PFSK-1 (cell line): Measurements from ENCODE around the gene ZNF157.

Experiments used
- FOXP2 ChIP-seq: optimal IDR thresholded peaks from 2 replicates; pipeline ENCODE3; 2011; ENCODE audit warnings: borderline replicate concordance, control low read depth, inconsistent platforms; ENCODE audit not compliant: insufficient read depth; ENCODE audit errors: extremely low read length, extremely low read depth
- POLR2AphosphoS5 ChIP-seq: IDR thresholded peaks from 2 replicates; pipeline ENCODE4 v1.6.1; 2012; ENCODE audit warnings: low read depth, mild to moderate bottlenecking, control low read depth, low read length, moderate library complexity
- SIN3A ChIP-seq: IDR thresholded peaks from 2 replicates; pipeline ENCODE4 v1.6.1; 2012; ENCODE audit warnings: mild to moderate bottlenecking, low read length, moderate library complexity, borderline replicate concordance; ENCODE audit not compliant: insufficient read depth
- TAF1 ChIP-seq: IDR thresholded peaks from 2 replicates; pipeline ENCODE4 v1.6.1; 2012; ENCODE audit warnings: low read length, control low read depth, borderline replicate concordance; ENCODE audit not compliant: insufficient read depth
- TF ChIP-seq, protein P1 (sequence below), 2 experiments: IDR thresholded peaks; 2 replicates each; pipeline versions ENCODE4 v1.6.1 to v1.8.0; 2011 to 2012; ENCODE audit warnings: low read depth in 2 of 2, low read length in 2 of 2, control low read depth in 1 of 2, inconsistent platforms in 1 of 2, mild to moderate bottlenecking in 1 of 2, moderate library complexity in 1 of 2; ENCODE audit not compliant: insufficient read depth in 1 of 2

ZNF157 gene

DNA sequence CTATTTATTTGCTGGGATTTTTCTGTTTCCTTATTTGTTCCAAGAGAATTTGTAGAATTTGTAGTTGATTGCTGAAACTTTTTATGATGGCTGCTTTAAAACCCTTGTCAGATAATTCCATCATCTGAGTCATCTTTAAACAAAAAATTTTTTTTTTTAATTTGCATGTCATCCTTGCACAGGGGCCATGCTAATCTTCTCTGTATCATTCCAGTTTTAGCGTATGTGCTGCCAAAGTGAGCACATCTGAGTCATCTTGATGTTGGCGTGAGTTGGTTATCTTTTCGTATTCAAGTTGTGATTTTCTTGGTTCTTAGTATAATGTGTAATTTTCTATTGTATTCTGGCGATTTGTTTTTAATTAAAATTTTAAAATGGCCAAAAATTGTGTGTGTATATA, 18.7 kb upstream of the ZNF157 start:
- TF ChIP-seq, protein P1, sequence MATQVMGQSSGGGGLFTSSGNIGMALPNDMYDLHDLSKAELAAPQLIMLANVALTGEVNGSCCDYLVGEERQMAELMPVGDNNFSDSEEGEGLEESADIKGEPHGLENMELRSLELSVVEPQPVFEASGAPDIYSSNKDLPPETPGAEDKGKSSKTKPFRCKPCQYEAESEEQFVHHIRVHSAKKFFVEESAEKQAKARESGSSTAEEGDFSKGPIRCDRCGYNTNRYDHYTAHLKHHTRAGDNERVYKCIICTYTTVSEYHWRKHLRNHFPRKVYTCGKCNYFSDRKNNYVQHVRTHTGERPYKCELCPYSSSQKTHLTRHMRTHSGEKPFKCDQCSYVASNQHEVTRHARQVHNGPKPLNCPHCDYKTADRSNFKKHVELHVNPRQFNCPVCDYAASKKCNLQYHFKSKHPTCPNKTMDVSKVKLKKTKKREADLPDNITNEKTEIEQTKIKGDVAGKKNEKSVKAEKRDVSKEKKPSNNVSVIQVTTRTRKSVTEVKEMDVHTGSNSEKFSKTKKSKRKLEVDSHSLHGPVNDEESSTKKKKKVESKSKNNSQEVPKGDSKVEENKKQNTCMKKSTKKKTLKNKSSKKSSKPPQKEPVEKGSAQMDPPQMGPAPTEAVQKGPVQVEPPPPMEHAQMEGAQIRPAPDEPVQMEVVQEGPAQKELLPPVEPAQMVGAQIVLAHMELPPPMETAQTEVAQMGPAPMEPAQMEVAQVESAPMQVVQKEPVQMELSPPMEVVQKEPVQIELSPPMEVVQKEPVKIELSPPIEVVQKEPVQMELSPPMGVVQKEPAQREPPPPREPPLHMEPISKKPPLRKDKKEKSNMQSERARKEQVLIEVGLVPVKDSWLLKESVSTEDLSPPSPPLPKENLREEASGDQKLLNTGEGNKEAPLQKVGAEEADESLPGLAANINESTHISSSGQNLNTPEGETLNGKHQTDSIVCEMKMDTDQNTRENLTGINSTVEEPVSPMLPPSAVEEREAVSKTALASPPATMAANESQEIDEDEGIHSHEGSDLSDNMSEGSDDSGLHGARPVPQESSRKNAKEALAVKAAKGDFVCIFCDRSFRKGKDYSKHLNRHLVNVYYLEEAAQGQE (IDR thresholded peaks at IDR 0.05; ENCODE audit: insufficient read depth in 1 of 2, low read depth in 2 of 2, low read length in 2 of 2), result no peak
- TF ChIP-seq SIN3A (no peak), POLR2AphosphoS5 (no peak), FOXP2 (no peak), TAF1 (no peak)

- no peak for TF ChIP-seq POLR2AphosphoS5
- TF ChIP-seq TAF1, result no peak
- TF ChIP-seq SIN3A, result no peak
- TF ChIP-seq, protein P1 (IDR thresholded peaks at IDR 0.05; ENCODE audit: insufficient read depth in 1 of 2, low read depth in 2 of 2, low read length in 2 of 2), result no peak
- TF ChIP-seq FOXP2, result no peak
Observed at GRCh38 chrX:47358387-47359065, 11.9 kb upstream of the ZNF157 start.

GRCh38 chrX:47360423-47361179, 9.8 kb upstream of the ZNF157 start:
- TF ChIP-seq, protein P1 (IDR thresholded peaks at IDR 0.05; ENCODE audit: insufficient read depth in 1 of 2, low read depth in 2 of 2, low read length in 2 of 2), result no peak
- no peak for TF ChIP-seq POLR2AphosphoS5
- TF ChIP-seq TAF1, result no peak
- TF ChIP-seq FOXP2, result no peak
- TF ChIP-seq SIN3A, result no peak

- TF ChIP-seq TAF1 (no peak), FOXP2 (peak; percentile 9)
Observed at GRCh38 chrX:47361538-47362511, 8.6 kb upstream of the ZNF157 start.

DNA sequence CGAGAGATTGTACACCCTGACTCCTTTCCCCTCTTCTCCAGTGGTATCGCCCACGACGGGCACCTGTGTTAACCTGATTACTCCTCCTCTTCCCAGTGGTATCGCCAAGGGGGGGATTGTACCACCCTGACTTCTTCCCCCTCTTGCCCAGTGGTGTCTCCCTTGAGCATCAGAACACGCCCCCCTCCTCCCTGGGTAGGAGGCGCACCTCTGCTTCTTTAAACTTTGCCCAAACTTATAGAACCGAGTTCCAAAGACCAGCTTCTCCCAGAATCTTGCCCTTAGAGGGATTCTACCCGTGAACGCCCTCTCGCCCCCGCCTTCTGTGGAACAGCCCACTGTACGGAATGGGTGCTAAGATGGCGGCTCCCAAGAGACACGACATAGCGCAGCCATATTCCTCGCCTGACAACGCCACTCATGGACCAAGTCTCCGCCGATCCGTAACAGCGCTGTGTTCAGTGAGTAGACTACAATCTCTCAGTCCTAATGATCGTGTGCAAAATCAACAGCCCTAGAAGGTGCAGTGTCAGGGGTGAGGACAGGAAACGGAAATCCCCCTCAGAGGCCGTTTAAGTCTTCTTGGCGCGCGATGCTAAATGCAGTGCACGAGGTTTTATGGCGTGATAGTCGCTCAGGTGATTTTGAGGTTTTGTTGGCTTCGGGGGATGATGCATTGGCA, 4.2 kb upstream of the ZNF157 start:
- TF ChIP-seq FOXP2 (no peak), SIN3A (no peak), POLR2AphosphoS5 (no peak), TAF1 (no peak)
- TF ChIP-seq, protein P1 (IDR thresholded peaks at IDR 0.05; ENCODE audit: insufficient read depth in 1 of 2, low read depth in 2 of 2, low read length in 2 of 2), result no peak
